SK-N-MC (cell line): Measurements from ENCODE around the gene POLR3E.

Experiments
- DNase-seq: peaks from one replicate; pipeline ENCODE4 v3.0.0-alpha.2; 2011; ENCODE audit warnings: low read depth, low spot score
- H3K27ac ChIP-seq: fragments of 200-600 bp; sonication (generic); 2 replicates; pipeline ENCODE4 v1.5.1; 2016; ENCODE audit warnings: mixed run types
- H3K36me3 ChIP-seq: fragments of 200-600 bp; sonication (generic); 2 replicates; pipeline ENCODE4 v1.6.1; 2017; ENCODE audit warnings: antibody characterized with exemption, low read length, mixed read lengths; ENCODE audit not compliant: insufficient read depth
- H3K4me3 ChIP-seq: fragments of 200-600 bp; sonication (generic); 2 replicates; pipeline ENCODE4 v1.5.1; 2016
- H3K9ac ChIP-seq: fragments of 200-600 bp; sonication (generic); 2 replicates; pipeline ENCODE4 v1.8.0; 2017; ENCODE audit warnings: mixed run types, mixed read lengths; ENCODE audit not compliant: insufficient read length
- H3K9me3 ChIP-seq: fragments of 200-600 bp; sonication (generic); 2 replicates; pipeline ENCODE4 v1.6.1; 2017; ENCODE audit warnings: low read depth, mild to moderate bottlenecking, antibody characterized with exemption, low read length, moderate library complexity, mixed read lengths
- EZH2 ChIP-seq: fragments of 200-600 bp; sonication (generic); IDR thresholded peaks from one replicate; pipeline ENCODE4 v1.6.1; 2017; ENCODE audit warnings: antibody characterized with exemption
- FOXP2 ChIP-seq: optimal IDR thresholded peaks from 2 replicates; pipeline ENCODE3; 2011; ENCODE audit warnings: mild to moderate bottlenecking, moderate library complexity; ENCODE audit not compliant: insufficient read depth; ENCODE audit errors: extremely low read length, control extremely low read depth
- POLR2AphosphoS5 ChIP-seq: IDR thresholded peaks from 2 replicates; pipeline ENCODE4 v1.6.1; 2012; ENCODE audit warnings: mild to moderate bottlenecking, low read depth, low read length, borderline replicate concordance

POLR3E gene

DNA sequence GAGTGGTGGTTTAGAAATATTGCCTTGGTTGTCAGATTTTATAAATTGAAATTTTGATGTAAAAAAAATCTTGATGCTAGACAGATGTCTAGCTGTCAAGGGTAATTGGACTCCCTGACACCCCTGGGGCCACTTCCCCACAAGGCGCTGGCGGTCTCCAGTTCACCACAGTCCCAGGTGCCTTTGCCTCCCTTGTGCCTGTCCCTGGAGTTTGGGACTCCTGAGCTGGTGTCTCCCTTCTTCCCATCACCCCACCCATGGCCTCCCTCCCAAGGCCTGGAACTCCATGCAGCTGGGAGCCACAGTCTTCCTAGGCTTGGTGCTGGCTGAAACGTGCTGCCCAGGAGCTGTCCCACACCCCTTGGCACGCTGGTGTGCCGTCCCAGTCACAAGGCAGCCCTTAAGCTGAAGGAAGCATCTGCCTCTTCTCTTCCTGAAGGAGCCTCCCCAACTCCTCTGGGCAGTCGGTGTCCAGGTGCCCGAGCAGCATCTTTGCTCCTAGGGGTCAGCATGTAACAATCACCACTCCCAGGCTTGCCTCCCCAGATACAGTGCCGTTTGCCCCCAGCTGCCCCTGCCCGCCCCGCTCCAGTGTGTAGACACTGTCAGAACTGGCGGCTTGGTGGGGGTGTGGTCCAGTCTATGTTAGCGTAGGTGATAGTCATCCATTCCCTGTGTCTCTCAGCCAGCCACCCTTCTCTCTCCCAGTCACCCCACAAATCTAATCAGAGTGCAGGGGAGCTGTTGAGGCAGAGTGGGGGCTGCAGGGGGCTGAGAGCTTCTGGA is 26.2 kb downstream of the POLR3E start:
- H3K27ac ChIP-seq: no peak overlapping the region
- DNase-seq: no peak
- H3K4me3 ChIP-seq: no peak overlapping the region
- peaks cover 74% of the 10 kb centered on the region for H3K36me3 ChIP-seq
- H3K9ac ChIP-seq: no peak overlapping the region
- no peak for TF ChIP-seq FOXP2
- TF ChIP-seq EZH2: no peak
- TF ChIP-seq POLR2AphosphoS5: no peak
- no peaks in the 10 kb centered on the region for H3K9me3 ChIP-seq

GRCh38 chr16:22323959-22324786 is 27.0 kb downstream of the POLR3E start:
- H3K27ac ChIP-seq: no peak overlapping the region
- H3K9me3 ChIP-seq: no peaks in the 10 kb centered on the region
- TF ChIP-seq EZH2 (no peak), POLR2AphosphoS5 (no peak), FOXP2 (no peak)
- H3K9ac ChIP-seq: no peak overlapping the region
- DNase-seq: no peak
- H3K4me3 ChIP-seq: no peak overlapping the region
- H3K36me3 ChIP-seq: peaks cover 71% of the 10 kb centered on the region

DNA sequence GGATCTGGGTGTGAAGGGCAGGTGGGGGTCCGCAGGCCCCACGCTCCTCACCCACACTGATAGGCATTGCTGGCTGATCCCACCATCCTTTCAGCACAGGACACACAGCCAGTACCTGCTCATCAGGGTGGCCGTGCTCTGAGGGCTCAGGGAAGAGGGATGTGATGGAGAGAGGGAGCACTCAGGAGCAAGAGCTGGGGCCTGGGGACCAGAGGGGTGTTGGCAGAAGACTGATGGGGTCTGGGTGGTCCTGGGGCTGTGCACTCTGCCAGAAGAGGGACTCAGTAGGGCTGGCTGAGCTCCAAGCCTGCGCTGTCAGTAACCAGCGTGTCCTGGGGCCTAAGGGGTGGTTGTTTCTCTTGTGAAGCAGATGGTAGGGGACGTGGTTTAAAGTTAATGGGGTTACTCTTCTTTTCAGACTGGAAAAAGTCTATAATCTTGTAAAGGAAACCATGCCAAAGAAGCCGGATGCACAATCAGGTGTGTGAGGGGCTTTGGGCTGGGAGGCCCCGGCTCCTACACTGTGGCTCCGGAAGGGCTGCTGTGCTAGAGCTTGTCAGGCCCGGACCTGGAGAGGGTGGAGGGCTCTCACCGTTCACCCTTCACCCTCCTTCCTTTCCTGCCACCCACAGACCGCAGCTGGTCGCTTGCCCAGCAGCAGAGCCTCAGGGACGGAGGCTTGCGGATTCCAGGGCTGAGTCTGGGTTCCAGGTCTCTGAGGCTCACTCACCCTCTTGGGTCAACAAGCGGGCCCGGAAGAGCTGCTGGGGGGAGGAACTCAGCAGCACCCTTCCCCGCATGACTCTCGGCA is 27.8 kb downstream of the POLR3E start:
- no peaks in the 10 kb centered on the region for H3K9me3 ChIP-seq

DNA sequence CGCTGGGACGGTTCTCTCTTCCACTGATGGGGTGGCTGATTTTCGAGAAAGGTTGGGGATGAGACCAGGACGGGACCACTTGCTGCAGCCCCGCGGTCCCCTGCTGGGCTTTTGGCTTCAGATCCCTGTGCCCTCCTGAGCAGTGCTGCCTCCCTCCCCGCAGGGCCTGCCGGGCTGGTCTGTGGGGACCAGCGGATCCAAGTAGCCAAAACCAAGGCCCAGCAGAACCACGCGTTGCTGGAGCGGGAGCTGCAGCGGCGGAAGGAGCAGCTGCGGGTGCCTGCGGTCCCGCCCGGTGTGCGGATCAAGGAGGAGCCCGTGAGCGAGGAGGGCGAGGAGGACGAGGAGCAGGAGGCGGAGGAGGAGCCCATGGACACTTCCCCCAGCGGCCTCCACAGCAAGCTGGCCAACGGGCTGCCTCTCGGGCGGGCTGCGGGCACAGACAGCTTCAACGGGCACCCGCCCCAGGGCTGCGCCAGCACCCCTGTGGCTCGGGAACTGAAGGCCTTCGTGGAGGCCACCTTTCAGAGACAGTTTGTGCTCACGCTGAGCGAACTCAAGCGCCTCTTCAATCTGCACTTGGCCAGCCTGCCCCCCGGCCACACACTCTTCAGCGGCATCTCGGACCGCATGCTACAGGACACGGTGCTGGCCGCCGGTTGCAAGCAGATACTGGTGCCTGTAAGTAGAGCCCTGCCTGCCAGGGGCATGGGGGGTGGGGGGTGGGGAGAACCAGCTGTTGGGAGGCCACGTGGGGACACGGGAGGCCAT is 28.6 kb downstream of the POLR3E start:
- TF ChIP-seq FOXP2 (no peak), POLR2AphosphoS5 (no peak), EZH2 (no peak)
- no peak overlapping the region for H3K27ac ChIP-seq
- no peak for DNase-seq
- peaks cover 74% of the 10 kb centered on the region for H3K36me3 ChIP-seq
- no peak overlapping the region for H3K4me3 ChIP-seq
- H3K9ac ChIP-seq: no peak overlapping the region
- no peaks in the 10 kb centered on the region for H3K9me3 ChIP-seq

More for the DNA sequence above, 27.8 kb downstream of the POLR3E start:
- H3K4me3 ChIP-seq: no peak overlapping the region
- H3K9ac ChIP-seq: no peak overlapping the region
- H3K36me3 ChIP-seq: peaks cover 77% of the 10 kb centered on the region
- DNase-seq: no peak
- H3K27ac ChIP-seq: no peak overlapping the region
- no peak for TF ChIP-seq EZH2
- no peak; the same call in 1 of the 2 replicates for TF ChIP-seq POLR2AphosphoS5
- no peak for TF ChIP-seq FOXP2

DNA sequence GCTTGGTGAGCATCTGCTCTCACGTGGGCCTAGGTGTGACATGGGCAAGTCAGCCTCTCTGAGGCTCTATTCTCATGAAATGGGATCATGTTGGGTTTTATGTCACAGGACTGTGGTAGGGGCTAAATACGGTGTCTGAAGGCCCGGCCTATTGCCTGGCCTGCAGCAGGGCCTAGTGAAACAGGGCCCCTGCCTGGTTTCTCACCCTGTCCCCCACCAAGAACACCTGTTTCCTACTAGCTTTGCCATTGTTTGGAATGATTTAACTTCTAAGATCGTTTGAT is 29.1 kb downstream of the POLR3E start:
- no peak overlapping the region for H3K9ac ChIP-seq
- peaks cover 73% of the 10 kb centered on the region for H3K36me3 ChIP-seq
- no peak for DNase-seq
- H3K27ac ChIP-seq: no peak overlapping the region
- no peak overlapping the region for H3K4me3 ChIP-seq
- TF ChIP-seq EZH2 (no peak), FOXP2 (no peak), POLR2AphosphoS5 (no peak)
- no peaks in the 10 kb centered on the region for H3K9me3 ChIP-seq

DNA sequence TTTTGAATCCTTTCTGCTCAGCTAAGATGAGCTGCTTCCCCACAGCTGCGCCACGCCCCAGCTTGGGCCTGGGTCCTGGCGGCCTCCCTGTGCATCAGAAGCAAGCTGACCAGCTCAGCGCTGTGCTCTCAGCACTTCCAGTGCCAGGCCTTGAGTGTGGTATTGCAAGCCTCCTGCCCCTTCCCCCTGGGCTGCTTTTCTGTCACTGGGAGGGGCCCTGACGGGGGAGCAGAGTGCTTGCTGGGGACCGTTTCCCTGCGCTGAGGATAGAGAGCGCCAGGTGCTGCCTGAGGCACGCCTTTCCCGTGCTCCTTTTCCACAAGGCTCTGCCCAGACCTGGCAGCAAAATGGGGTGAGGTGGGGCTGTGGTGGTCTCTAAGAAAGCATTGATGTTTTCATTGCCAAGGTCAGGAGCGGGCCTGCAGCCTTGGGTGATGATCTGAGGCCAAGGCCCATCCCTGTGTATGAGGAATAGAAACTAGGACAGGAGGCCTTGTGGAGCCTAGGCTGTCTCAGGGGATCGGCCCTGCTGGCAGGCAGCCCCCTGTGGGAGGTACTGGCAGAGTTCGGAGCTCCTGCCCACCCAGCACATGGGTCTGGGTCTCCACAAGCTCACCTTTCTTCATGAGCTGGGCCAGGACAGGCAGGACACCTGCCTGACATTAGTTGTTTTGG is 29.7 kb downstream of the POLR3E start:
- Histone ChIP-seq H3K9ac (no peak overlapping the region), H3K4me3 (no peak overlapping the region), H3K36me3 (peaks cover 73% of the 10 kb centered on the region), H3K27ac (no peak overlapping the region), H3K9me3 (no peaks in the 10 kb centered on the region)
- no peak for DNase-seq
- no peak for TF ChIP-seq POLR2AphosphoS5
- no peak for TF ChIP-seq FOXP2
- TF ChIP-seq EZH2: no peak

DNA sequence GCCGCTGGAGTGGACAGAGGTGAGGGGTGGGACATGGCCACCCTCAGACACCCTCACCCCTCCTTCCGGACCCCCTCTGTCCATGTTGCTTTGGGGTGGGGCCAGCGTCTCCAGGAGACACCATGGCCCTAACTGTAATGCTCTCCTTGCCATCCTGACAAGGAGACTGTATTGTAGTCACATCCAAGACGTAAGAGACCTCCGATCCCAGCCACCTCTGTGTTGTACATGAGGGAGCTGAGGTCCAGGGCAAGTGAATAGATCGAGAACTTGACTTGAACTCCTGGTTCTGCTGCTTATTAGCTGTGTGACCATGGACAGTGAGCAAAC is 30.2 kb downstream of the POLR3E start:
- peaks cover 77% of the 10 kb centered on the region for H3K36me3 ChIP-seq
- TF ChIP-seq FOXP2 (no peak), POLR2AphosphoS5 (no peak), EZH2 (no peak)

More for the DNA sequence above, 30.2 kb downstream of the POLR3E start:
- H3K4me3 ChIP-seq: no peak overlapping the region
- no peak overlapping the region for H3K9ac ChIP-seq
- no peaks in the 10 kb centered on the region for H3K9me3 ChIP-seq
- no peak overlapping the region for H3K27ac ChIP-seq
- DNase-seq: no peak
